Measurements from ENCODE around the gene RPP14.
"Not testable (repeated sequence)": the region's sequence is repeated elsewhere in the genome, so short reads cannot be mapped to it uniquely, and the experiment has no call there.

RPP14 gene

GRCh38 chr3:58305882-58306711 lies at the start of gene RPP14, which contains the start of gene HTD2:
TSS of gene RPP14 (plus strand) at chr3:58306245. CDS start at chr3:58310330, 4,085 bp downstream.
TSS of gene HTD2 (plus strand) at chr3:58306520. CDS start at chr3:58317614, 11,094 bp downstream.
- DNase-seq = peak; percentile 99

GRCh38 chr3:58256511-58256910 lies 49.5 kb upstream of the RPP14 start:
- DNase-seq = no peak

GRCh38 chr3:58258392-58259055 lies 47.5 kb upstream of the RPP14 start:
- DNase-seq = no peak

GRCh38 chr3:58260261-58260731 lies 45.7 kb upstream of the RPP14 start:
- peak; percentile 29 for DNase-seq

- DNase-seq = no peak
Measured at GRCh38 chr3:58260733-58261132, 45.3 kb upstream of the RPP14 start.

GRCh38 chr3:58261954-58262666 lies 43.9 kb upstream of the RPP14 start:
- no peak for DNase-seq

- DNase-seq = no peak
Measured at GRCh38 chr3:58266577-58266976, 39.5 kb upstream of the RPP14 start.

- not testable (repeated sequence) for DNase-seq
Measured at GRCh38 chr3:58267543-58267942, 38.5 kb upstream of the RPP14 start.

- DNase-seq = no peak
Measured at GRCh38 chr3:58269356-58269755, 36.7 kb upstream of the RPP14 start.

GRCh38 chr3:58270485-58270884 lies 35.6 kb upstream of the RPP14 start:
- no peak for DNase-seq

GRCh38 chr3:58271901-58272501 lies 34.0 kb upstream of the RPP14 start:
- no peak for DNase-seq

GRCh38 chr3:58272891-58273290 lies 33.2 kb upstream of the RPP14 start:
- DNase-seq = no peak

- not testable (repeated sequence) for DNase-seq
Measured at GRCh38 chr3:58273362-58273761, 32.7 kb upstream of the RPP14 start.

GRCh38 chr3:58274027-58274614 lies 31.9 kb upstream of the RPP14 start:
- no peak for DNase-seq

GRCh38 chr3:58281069-58281468 lies 25.0 kb upstream of the RPP14 start:
- no peak for DNase-seq

- DNase-seq = no peak
Measured at GRCh38 chr3:58285334-58285733, 20.7 kb upstream of the RPP14 start.

GRCh38 chr3:58287354-58287753 lies 18.7 kb upstream of the RPP14 start:
- no peak for DNase-seq

- peak; percentile 50 for DNase-seq
Measured at GRCh38 chr3:58288011-58288728, 17.9 kb upstream of the RPP14 start.

GRCh38 chr3:58288964-58289613 lies 17.0 kb upstream of the RPP14 start:
- not testable (repeated sequence) for DNase-seq

GRCh38 chr3:58290446-58290845 lies 15.6 kb upstream of the RPP14 start:
- DNase-seq = not testable (repeated sequence)

- no peak for DNase-seq
Measured at GRCh38 chr3:58291671-58292338, 14.2 kb upstream of the RPP14 start.

Data from femur (tissue), 1 donor.